Cardiac fibroblast (primary cell): Measurements from ENCODE around the gene ATP11C.

Experiments
- DNase-seq, 2 donors: peaks; one replicate each; pipeline versions ENCODE4 v3.0.0 to v3.0.0-alpha.2; 2010; ENCODE audit warnings: low read depth in 2 of 2
- H3K4me3 ChIP-seq, 2 donors: replicated peaks in 1 of 2; 1 replicate in 1 of 2; 2 replicates in 1 of 2; pipeline ENCODE4 v1.5.1; 2011; ENCODE audit warnings: low read depth in 2 of 2, low read length in 2 of 2, mild to moderate bottlenecking in 2 of 2, moderate library complexity in 1 of 2
- TF ChIP-seq, protein P1 (sequence below): IDR thresholded peaks from one replicate; pipeline ENCODE4 v1.5.1; 2011; ENCODE audit warnings: low read depth, mild to moderate bottlenecking, low read length, inconsistent platforms

ATP11C gene

GRCh38 chrX:139907078-139907477 lies 25.8 kb downstream of the ATP11C start:
- DNase-seq = no peak
- TF ChIP-seq, protein P1, sequence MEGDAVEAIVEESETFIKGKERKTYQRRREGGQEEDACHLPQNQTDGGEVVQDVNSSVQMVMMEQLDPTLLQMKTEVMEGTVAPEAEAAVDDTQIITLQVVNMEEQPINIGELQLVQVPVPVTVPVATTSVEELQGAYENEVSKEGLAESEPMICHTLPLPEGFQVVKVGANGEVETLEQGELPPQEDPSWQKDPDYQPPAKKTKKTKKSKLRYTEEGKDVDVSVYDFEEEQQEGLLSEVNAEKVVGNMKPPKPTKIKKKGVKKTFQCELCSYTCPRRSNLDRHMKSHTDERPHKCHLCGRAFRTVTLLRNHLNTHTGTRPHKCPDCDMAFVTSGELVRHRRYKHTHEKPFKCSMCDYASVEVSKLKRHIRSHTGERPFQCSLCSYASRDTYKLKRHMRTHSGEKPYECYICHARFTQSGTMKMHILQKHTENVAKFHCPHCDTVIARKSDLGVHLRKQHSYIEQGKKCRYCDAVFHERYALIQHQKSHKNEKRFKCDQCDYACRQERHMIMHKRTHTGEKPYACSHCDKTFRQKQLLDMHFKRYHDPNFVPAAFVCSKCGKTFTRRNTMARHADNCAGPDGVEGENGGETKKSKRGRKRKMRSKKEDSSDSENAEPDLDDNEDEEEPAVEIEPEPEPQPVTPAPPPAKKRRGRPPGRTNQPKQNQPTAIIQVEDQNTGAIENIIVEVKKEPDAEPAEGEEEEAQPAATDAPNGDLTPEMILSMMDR = no peak
- H3K4me3 ChIP-seq = no peak overlapping the region

- TF ChIP-seq, protein P1 = no peak
- H3K4me3 ChIP-seq = no peak overlapping the region
- DNase-seq = no peak
Observed at GRCh38 chrX:139905743-139906142, 27.1 kb downstream of the ATP11C start.

DNA sequence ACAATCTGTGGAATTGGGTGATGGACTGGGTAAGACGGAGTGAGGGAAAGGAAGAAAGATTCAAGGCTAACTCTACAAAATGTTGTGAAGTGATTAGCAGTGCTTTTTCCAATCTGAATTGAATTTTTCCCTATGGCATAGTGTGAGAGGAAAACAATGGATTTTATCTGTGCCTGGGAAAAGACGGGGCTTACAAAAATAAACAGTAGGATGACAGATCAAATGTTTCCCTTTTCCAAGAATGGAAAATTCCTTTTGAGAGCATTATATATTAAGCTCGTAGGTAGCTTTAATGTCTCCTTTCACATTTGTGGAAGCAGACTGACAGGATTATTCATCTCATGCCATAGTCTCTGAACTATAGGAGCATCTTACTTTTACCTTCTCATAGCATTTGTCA lies 27.8 kb downstream of the ATP11C start:
- DNase-seq = no peak
- TF ChIP-seq, protein P1 = no peak
- H3K4me3 ChIP-seq = no peak overlapping the region

DNA sequence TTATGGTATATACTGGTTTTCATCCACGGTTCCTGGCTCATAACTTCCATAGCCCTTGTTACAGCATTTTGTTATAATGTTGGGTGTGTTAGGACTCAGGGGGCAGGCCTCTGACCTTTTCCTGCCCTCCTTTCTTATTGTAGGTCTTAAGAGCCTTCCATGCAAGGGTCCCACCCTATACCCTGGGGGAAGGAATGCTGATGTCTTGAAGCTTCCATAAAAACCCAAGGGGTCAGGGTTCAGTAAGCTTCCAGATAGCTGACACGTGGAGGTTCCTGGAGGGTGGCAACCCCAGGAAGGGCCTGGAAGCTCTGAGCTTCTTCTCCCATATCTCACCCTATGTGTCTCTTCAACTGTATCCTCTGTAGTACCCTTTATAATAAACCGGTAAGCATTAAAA lies 29.6 kb downstream of the ATP11C start:
- TF ChIP-seq, protein P1 = no peak
- DNase-seq = no peak
- no peak overlapping the region for H3K4me3 ChIP-seq

- no peak for DNase-seq
Observed at GRCh38 chrX:139902559-139902958, 30.3 kb downstream of the ATP11C start.

DNA sequence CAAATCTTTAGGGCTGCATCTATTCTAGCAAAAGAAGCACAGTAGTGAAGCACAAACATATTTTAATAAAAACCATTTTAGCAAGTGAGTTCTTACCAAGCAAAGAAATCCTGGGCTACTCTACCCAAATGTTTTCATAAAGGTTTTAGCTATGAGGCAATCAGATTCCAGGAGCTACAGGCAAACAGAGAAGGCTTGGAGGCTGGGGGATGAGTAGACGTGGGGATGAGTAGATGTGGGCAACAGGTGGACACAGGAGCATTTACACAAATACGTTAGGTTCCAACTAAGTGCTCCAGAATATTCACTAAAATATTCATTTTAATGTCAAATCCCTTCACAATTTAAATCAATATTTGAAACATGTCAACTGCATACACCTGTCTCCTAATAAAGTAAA lies 34.5 kb downstream of the ATP11C start:
- no peak for DNase-seq
- no peak overlapping the region for H3K4me3 ChIP-seq
- TF ChIP-seq, protein P1 = no peak

More at GRCh38 chrX:139902559-139902958, 30.3 kb downstream of the ATP11C start:
- TF ChIP-seq, protein P1 = no peak
- no peak overlapping the region for H3K4me3 ChIP-seq

DNA sequence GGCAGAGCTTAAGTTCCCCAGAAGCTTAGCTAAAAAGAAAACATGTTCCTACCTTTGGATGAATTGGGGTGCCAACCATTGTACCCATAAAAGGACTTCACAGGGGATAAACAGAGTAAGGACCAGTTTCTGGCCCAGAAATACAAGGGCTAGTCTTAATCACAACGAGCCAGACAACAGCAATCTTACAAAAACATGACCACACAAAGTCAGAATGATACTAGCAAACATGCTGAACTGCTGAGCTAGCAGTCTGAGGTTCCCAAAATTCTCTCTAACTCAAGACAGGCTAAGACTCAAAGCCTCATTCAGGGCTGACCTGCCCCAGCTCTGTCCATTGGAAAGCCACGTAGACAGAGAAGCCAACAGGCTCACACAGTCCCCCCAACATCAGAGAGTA lies 40.3 kb downstream of the ATP11C start:
- DNase-seq = no peak
- TF ChIP-seq, protein P1 = no peak
- no peak overlapping the region for H3K4me3 ChIP-seq
